GM10847 (cell line): ENCODE results near the gene TOLLIP.

ENCODE experiments used
- POLR2A ChIP-seq: IDR thresholded peaks from 2 replicates; pipeline ENCODE4 v1.6.1; 2011; ENCODE audit not compliant: insufficient read length; ENCODE audit errors: extremely low read depth

TOLLIP gene

GRCh38 chr11:1256257-1257045, 53.0 kb downstream of the TOLLIP start:
- no peak for TF ChIP-seq POLR2A

DNA sequence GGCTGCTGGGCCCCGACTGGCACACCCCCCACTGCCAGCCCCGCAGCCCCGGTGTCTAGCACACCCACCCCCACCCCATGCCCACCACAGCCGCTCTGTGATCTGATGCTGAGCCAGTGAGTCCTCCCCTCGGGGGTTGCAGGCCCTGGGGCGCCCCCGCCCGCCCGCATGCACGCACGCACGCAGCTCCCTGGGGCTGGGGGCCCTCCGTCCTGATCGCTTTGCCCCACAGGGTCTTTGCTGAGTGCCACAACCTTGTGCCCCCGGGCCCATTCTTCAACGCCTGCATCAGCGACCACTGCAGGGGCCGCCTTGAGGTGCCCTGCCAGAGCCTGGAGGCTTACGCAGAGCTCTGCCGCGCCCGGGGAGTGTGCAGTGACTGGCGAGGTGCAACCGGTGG, 54.3 kb downstream of the TOLLIP start:
- no peak for TF ChIP-seq POLR2A

GRCh38 chr11:1254733-1255132, 54.7 kb downstream of the TOLLIP start:
- TF ChIP-seq POLR2A, result no peak

DNA sequence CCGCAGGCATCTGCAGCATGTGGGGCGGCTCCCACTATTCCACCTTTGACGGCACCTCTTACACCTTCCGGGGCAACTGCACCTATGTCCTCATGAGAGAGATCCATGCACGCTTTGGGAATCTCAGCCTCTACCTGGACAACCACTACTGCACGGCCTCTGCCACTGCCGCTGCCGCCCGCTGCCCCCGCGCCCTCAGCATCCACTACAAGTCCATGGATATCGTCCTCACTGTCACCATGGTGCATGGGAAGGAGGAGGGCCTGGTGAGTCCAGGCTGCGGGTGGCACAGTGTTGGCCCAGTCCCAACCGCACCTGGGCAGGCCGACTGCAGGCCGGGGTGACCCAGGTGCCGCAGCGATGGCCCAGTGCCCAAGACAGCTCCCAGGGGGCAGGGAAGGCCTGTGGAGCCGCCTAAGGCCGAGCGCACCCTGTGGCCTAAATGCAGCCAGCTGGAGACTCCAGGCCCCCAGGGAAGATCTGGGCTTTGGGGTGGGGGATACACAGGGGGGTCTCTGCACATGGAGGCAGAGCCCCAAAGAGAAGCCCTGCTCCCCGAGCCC, 55.3 kb downstream of the TOLLIP start:
- no peak for TF ChIP-seq POLR2A

DNA sequence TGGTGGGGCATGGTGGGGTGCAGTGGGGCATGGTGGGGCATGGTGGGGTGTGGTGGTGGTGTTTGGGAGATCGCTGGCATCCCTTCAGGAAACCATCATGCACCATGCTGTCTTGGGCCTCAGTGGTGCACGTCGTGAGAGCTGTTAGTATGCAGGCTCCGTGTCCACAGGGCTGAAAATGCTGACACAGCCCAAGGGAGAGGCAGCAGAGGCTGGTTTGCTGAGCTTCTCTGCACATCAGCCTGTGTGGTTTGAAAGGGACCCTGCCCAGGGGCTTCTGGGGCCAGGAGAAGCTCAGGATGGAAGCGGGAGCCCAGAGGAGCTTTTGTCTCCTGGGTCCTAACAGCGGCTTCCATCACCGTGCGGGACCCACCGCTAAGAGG, 56.3 kb downstream of the TOLLIP start:
- TF ChIP-seq POLR2A, result no peak

- TF ChIP-seq POLR2A, result no peak
Measured at GRCh38 chr11:1252371-1253102, 56.9 kb downstream of the TOLLIP start.

DNA sequence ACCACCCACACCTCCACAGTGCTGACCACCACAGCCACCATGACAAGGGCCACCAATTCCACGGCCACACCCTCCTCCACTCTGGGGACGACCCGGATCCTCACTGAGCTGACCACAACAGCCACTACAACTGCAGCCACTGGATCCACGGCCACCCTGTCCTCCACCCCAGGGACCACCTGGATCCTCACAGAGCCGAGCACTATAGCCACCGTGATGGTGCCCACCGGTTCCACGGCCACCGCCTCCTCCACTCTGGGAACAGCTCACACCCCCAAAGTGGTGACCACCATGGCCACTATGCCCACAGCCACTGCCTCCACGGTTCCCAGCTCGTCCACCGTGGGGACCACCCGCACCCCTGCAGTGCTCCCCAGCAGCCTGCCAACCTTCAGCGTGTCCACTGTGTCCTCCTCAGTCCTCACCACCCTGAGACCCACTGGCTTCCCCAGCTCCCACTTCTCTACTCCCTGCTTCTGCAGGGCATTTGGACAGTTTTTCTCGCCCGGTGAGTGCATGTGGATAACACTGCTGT, 58.1 kb downstream of the TOLLIP start:
- no peak for TF ChIP-seq POLR2A

DNA sequence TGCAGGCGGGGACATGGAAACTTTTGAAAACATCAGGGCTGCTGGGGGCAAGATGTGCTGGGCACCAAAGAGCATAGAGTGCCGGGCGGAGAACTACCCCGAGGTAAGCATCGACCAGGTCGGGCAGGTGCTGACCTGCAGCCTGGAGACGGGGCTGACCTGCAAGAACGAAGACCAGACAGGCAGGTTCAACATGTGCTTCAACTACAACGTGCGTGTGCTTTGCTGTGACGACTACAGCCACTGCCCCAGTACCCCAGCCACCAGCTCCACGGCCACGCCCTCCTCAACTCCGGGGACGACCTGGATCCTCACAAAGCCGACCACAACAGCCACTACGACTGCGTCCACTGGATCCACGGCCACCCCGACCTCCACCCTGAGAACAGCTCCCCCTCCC, 67.1 kb downstream of the TOLLIP start:
- no peak for TF ChIP-seq POLR2A

- no peak for TF ChIP-seq POLR2A
Measured at GRCh38 chr11:1241706-1242105, 67.7 kb downstream of the TOLLIP start.

GRCh38 chr11:1240771-1241170, 68.7 kb downstream of the TOLLIP start:
- no peak for TF ChIP-seq POLR2A

GRCh38 chr11:1239596-1240205, 69.7 kb downstream of the TOLLIP start:
- TF ChIP-seq POLR2A, result no peak

DNA sequence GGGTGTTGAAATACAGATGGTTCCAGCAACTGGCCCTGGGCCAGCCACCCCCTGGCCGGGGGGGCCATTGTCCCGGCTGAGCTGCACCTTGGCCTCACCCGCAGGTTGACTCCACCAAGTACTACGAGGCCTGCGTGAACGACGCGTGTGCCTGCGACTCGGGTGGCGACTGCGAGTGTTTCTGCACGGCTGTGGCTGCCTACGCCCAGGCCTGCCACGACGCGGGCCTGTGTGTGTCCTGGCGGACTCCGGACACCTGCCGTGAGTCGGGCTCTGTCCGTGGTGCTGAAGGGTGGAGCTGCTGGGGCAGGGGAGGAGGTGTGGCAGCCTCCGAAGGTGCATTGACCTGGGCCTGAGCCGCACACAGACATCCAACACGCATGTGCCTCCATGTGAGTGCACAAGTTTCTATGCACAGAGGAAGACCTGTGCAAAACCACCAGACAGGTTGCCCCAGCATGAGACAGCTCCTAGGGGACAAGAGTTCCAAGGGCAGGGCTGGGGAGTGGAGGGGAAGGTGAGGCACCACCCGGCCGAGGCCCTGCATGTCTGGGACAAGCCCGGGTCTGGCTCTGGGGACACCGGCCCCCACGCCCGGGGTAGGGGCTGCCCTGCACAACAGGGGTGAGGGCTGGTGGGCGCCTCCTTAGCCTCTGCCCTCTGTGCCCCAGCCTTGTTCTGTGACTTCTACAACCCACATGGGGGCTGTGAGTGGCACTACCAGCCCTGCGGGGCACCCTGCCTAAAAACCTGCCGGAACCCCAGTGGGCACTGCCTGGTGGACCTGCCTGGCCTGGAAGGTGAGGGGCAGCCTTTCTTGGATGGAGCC, 70.5 kb downstream of the TOLLIP start:
- no peak for TF ChIP-seq POLR2A

- no peak for TF ChIP-seq POLR2A
Measured at GRCh38 chr11:1237851-1238250, 71.6 kb downstream of the TOLLIP start.

DNA sequence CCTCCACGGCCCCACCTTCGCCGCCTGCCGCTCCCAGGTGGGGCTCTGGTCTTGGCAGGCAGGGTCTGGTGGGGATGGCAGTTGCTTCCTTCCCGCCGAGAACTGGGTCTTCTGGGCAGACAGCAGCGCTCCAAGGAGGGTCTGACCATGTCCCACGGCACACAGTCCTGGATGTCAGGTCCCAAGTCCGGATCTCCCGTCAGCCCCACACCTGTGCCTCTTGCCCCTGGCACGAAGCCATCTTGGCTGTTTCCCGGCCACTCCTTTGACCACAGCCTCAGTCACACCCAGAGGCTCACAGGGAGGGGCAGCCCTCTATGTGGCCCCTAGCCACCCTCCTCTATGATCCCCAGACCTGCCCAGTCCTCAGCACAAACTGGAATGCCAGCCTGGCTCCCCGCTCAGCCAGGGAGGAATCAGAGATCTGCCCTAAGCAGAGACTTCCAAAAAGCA, 72.3 kb downstream of the TOLLIP start:
- no peak for TF ChIP-seq POLR2A
